Measurements from ENCODE around the gene MXD3.
"Not testable (repeated sequence)": the region's sequence is repeated elsewhere in the genome, so short reads cannot be mapped to it uniquely, and the experiment has no call there.

The MXD3 gene

DNA sequence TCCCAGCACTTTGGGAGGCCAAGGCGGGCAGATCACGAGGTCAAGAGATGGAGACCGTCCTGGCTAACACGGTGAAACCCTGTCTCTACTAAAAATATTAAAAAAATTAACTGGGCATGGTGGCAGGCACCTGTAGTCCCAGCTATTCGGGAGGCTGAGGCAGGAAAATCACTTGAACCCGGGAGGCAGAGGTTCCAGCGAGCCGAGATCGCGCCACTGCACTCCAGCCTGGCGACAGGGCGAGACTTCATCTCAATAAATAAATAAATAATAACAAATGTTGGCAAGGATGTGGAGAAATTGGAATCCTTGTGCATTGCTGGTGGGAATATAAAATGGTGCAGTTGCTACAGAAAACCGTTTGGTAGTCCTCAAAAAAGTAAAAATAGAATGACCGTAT lies 31.3 kb upstream of the MXD3 start:
- not testable (repeated sequence) for DNase-seq

- no peak for DNase-seq
Measured at GRCh38 chr5:177339107-177339638, 27.5 kb upstream of the MXD3 start.

DNA sequence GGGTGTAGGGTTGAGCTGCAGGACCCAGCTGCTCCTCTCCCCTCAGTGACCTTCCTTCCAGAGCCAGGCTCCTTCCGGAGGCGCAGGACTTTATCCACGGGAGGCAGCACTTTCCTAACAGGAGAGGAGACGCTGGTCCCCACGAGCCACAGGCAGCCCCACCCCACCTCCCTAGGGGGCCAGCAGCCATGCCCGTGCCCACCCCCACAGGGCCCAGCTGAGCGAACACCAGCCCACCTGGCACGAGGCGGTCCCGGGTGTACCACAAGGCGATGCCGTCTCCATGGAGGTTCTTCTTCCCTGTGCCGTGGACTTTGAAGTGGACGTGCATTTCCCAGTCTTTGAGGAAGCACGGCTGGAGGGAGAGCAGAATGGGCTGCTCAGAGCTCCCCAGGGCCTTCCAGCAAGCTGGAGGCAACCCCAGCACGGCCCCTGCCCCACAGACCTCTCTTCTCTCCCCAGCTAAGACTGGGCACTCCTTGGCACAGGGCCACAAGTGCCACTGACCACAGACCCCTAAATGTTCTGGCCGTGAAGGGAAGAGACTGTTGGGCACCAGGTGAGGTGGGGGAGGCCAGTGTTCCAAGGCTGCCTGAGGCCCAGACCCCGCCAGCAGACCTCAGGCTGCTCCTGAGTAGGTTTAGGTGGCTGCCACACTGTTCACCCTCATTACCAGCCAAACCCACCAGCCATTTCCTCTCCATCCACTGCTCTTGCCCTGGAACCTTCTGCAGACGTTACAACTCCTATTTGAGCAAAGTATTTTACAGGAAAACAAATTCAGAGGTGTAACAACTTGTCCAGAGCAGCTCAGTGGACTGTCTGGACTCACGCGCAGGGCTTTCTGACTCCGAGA lies 26.8 kb upstream of the MXD3 start:
- DNase-seq = no peak

DNA sequence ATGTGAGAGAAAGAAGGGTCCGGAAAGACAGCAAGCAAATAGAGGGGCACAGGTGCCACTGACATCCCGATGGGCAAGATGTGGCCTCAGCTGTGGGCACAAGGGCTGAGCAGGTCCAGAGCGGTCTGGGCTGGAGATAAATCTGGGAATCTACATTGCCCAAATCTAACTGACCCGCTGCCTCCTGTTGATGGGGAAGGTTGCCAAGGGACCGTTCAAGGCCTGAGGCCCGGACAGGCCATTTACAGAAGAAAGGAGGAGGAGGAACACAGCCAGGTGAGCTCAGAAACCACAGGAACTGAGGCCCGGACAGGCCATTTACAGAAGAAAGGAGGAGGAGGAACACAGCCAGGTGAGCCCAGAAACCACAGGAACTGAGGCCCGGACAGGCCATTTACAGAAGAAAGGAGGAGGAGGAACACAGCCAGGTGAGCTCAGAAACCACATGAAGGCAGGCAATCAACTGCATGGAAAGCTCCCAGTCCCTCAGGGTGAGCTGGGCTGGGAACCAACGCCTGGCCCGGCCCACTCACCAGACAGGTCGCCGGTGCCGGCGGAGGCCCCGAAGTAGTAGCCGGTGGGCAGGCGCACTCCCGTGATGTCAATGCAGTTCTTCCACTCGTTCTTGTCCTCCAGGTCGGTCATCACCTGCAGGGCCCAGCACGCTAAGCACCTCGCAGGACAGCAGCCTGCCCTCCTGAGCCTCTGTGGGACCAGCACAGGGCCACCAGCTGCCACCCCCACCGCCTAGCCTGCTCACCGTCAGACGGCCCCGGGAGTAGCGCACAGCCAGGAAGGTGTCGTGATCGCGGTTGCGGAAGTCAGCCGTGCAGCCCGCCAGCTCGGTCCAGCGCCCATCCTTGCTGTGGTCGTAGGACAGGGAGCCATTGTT lies 25.2 kb upstream of the MXD3 start:
- DNase-seq = no peak

GRCh38 chr5:177336112-177336511 lies 24.4 kb upstream of the MXD3 start:
- no peak for DNase-seq

- DNase-seq = no peak
Measured at GRCh38 chr5:177335701-177336065, 24.0 kb upstream of the MXD3 start.

- no peak for DNase-seq
Measured at GRCh38 chr5:177334781-177335700, 23.3 kb upstream of the MXD3 start.

- DNase-seq = no peak
Measured at GRCh38 chr5:177334155-177334551, 22.5 kb upstream of the MXD3 start.

DNA sequence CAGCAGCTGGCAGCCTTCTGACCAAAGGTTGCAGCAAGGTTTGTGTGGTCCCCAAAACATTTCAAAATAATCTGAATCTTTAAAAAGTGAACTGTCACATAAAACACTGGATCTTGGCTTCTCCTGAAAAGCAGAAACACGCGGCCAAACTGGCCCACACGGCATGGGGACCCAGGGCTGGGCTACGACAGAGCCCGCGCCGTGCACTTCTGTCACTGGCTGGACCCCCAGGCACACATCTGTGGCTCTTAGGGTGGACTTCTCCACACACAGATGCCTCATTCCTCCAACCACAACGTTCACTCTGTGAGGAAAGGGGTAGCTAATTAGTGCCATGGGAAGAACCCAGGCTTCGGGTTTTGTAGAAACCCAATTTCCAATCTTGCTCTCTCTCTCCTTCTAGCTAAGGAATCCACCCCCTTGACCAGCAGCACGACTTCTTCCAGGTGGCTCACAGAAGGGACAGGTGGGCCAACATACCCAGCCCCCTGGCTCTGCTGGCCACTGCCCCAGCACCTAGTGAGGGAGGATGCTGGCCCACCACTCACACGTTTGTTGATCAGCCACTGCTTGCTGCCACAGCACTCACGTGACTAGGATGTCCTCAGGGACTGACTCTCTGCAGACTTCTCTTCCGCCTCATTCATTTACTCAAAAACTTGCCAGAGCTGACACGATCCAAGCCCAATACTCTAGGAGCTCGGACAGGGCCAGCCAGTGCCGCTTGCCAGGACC lies 21.9 kb upstream of the MXD3 start:
- no peak for DNase-seq

- no peak for DNase-seq
Measured at GRCh38 chr5:177332896-177333260, 21.2 kb upstream of the MXD3 start.

- no peak for DNase-seq
Measured at GRCh38 chr5:177332031-177332895, 20.6 kb upstream of the MXD3 start.

DNA sequence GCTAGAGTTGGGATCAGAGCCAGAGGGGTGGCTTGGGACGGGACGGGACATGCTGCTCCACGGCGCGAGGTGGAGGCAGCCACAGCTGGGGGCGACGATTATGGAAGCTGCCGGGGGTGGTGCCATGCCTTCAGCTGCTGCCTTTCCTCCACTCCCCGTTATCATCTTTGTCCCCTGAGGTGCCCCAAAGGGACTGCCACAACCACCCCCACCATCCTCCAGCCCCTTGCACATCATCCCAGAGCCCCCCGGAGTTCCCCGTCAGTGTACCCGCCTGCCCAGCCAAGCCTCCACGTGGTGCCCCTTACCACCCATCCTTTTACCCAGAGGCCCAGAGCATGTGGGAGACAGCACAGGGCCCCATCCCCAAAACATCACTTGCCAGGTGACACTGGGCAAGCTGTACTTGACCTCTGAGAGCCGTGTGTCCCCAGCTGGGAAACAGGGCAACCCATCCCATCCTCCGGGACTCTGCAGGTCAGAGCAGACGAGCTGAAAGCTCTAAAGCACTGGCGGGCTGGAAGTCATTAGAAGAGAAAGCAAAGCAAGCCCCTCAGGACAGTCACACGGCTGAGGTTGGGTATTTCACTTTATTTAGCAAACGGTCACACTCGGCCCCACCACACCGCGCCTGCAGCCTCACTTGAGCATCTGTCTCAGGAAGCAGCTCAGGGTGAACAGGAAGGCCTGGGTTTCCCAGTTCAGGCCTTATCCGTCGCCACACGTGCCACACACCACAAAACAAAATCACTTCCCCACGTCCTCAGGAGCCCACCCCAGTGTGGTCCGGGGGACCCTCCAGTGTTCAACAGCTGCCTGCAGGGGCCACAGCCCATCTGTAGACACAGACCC lies 19.5 kb upstream of the MXD3 start:
- no peak for DNase-seq

GRCh38 chr5:177329883-177330282 lies 18.2 kb upstream of the MXD3 start:
- DNase-seq = no peak

- DNase-seq = no peak
Measured at GRCh38 chr5:177328545-177329231, 17.0 kb upstream of the MXD3 start.

DNA sequence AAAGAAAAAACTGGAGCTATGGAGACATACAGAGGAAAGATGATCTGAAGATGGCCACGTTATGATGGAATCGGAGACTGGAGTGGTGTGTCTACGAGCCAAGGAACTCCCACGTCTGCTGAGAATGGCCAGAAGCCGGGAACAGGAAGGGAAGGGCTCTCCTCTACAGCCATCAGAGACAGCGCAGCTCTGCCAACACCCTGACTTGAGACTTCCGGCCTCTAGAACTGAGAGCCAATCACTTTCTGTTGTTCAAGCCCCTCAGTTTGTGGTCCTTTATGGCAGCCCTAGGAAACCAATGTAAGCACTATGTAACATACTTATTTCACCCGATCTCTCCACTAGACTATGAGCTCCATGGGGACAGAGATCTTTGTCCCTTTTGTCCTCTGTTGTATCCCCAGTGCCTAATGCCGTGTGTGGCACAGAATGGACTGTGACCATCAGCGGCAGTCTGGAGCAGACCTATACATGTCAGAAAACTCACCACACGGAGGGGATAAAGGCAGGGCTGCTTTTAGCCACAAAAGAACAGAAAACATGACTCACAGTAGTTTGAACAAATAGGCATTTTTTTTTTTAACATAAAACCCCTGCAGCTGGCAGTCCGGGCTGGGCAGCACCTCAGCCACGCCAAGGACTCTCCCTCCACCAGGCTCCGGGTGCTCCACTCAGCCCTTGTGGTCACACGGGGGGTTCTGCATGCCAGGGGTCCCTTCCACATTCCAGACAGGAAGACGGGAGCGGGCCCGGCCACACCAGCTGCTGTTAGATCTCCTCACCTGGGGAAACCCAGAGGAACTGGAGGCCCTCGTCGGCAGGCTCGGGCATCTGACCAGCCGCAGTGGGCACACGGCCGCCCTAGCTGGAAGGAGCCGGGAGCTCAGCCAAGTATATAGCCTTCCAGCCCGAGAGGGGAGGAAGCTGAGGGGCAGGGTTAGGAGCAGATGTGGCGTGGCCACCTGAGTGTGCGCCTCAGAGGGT lies 16.1 kb upstream of the MXD3 start:
- no peak for DNase-seq

DNA sequence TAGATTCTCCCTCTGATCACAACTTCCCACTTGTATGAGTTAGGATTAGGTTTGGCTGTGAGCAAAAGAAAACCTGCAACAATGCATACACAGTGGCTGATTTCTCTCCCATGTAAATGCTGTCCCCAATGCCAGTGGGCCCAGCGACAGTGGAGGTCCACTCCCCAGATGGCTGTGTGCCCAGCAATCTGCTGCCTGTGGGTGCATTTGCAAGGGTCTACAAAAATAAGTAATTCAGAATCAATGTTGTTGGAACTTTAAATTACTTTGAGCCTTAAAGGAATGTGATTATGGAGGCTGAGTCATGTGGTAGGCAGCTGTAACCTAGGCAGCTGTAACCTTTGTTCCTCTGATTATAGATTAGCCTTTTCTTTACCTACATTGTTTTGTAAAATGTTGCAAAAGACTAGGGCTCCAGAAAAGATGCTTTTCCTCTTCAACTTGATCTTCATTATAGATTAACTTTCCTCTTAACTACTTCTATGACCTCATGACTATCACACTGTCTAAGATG lies 14.2 kb upstream of the MXD3 start:
- no peak for DNase-seq

- DNase-seq = no peak
Measured at GRCh38 chr5:177320879-177321278, 9.2 kb upstream of the MXD3 start.

All from COR-L47 (cell line).